Esophagus squamous epithelium (tissue), 5 donors: ENCODE data around the gene SCG3. TPM values are rescaled to one million over a fixed set of nuclear protein-coding genes. Genes with fewer than 3 reads are reported as not detected.

Experiments
- DNase-seq: peaks from one replicate; lab custom pipeline; 2025; lab: John Stamatoyannopoulos, UW
- H3K27ac ChIP-seq, 4 donors: fragments of 200-600 bp; sonication (generic); one replicate each; pipeline ENCODE4 v1.5.1; 2016 to 2019; ENCODE audit warnings: mild to moderate bottlenecking in 1 of 4
- H3K27me3 ChIP-seq, 4 donors: fragments of 200-600 bp; sonication (generic); 1 replicate in 3 of 4; 2 replicates in 1 of 4; pipeline versions ENCODE4 v1.5.1 to v1.6.0; 2017 to 2021; ENCODE audit warnings: antibody characterized with exemption in 1 of 4
- H3K36me3 ChIP-seq, 3 donors: fragments of 200-600 bp; sonication (generic); one replicate each; pipeline ENCODE4 v1.5.1; 2016 to 2019
- H3K4me1 ChIP-seq, 3 donors: fragments of 200-600 bp; sonication (generic); one replicate each; pipeline ENCODE4 v1.5.1; 2017 to 2019
- H3K4me3 ChIP-seq, 4 donors: fragments of 200-600 bp; sonication (generic); 1 replicate in 3 of 4; 2 replicates in 1 of 4; pipeline ENCODE4 v1.5.1; 2016 to 2019; ENCODE audit warnings: mild to moderate bottlenecking in 2 of 4, moderate library complexity in 1 of 4
- H3K9me3 ChIP-seq, 3 donors: fragments of 200-600 bp; sonication (generic); one replicate each; pipeline ENCODE4 v1.5.1; 2016 to 2019
- CTCF ChIP-seq, 6 experiments: fragments of 450-650 bp in 4 of 6; fragments of 200-600 bp in 2 of 6; sonication (generic) in 2 of 6; IDR thresholded peaks; one replicate each; pipeline ENCODE4 v1.5.1; 2016 to 2019; ENCODE audit warnings: antibody characterized with exemption in 6 of 6, mild to moderate bottlenecking in 4 of 6, moderate library complexity in 4 of 6
- POLR2A ChIP-seq, 4 donors: fragments of 450-650 bp; IDR thresholded peaks; one replicate each; pipeline ENCODE4 v1.6.1; 2017; ENCODE audit warnings: antibody characterized with exemption in 4 of 4, mild to moderate bottlenecking in 4 of 4, moderate library complexity in 3 of 4
- WGBS, 2 donors: methylation state at CpG; one replicate each; pipeline ENCODE4 v1.1.5; 2018; 5-methylcytosine and 5-hydroxymethylcytosine counted together
- intact Hi-C: fragments of 100-400 bp; cut with DNase I; formaldehyde crosslinking; loops from one replicate; pipeline ENCODE4 v1.15.0; 2022
- total RNA-seq, 4 donors: library from RNA; depleted of rRNA; stranded (reverse); fragments of >200 nt; gene quantifications; one replicate each; pipeline ENCODE4 v1.1.0, GENCODE V29; 2016
- donor health status: DM: yes; HTN: yes; CAD: no.

The SCG3 gene
- total RNA-seq, 4 donors from 2014 or later = 0.38 TPM; not detected in 3

GRCh38 chr15:51751697-51752683 is 70.7 kb downstream of the SCG3 start:
- intact Hi-C loops = no loop called here
- Histone ChIP-seq H3K4me3 (peak overlapping the region; percentile 55 to 89 (median 84)), H3K4me1 (peaks cover 0 to 28% (median 6%) of the 10 kb centered on the region in 3 donors), H3K36me3 (no peaks in the 10 kb centered on the region), H3K9me3 (no peaks in the 10 kb centered on the region), H3K27ac (peak overlapping the region; percentile 57 to 89 (median 78)), H3K27me3 (no peaks in the 10 kb centered on the region)
- DNase-seq = no peak
- TF ChIP-seq POLR2A (IDR thresholded peaks at IDR 0.05) = no peak
- 9 to 13% methylated on average over 13 to 18 of the region's 71 CpGs for WGBS, 2 donors

DNA sequence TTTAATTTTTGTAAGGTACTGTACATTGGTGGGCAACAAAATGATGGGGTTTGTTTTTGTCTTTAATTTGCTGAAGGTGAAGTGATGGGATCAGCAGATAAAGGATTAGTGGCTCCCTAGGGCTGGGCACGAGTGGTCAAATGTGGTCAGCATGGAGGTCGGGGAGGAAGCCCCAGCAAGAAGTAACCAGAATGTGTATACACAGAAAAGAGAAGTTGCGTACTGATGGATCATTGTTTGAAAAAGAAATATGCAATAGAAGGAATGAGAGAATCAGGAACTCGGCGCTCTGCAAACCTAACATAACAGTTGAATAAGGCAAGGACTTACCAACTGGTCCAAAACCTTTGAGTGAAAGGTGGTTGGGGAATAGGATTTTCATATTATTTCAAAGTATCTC is 71.6 kb downstream of the SCG3 start:
- Histone ChIP-seq H3K9me3 (no peaks in the 10 kb centered on the region), H3K36me3 (no peaks in the 10 kb centered on the region), H3K27me3 (no peaks in the 10 kb centered on the region), H3K4me1 (peaks cover 0 to 28% (median 6%) of the 10 kb centered on the region in 3 donors), H3K27ac (no peak overlapping the region), H3K4me3 (peak overlapping the region in 1 of 4 donors; percentile 89)
- no peak for DNase-seq
- TF ChIP-seq CTCF (IDR thresholded peaks at IDR 0.05) (no peak), POLR2A (IDR thresholded peaks at IDR 0.05) (no peak)
- 76 to 82% methylated on average over 5 of the region's 5 CpGs for WGBS, 2 donors
- intact Hi-C loops = no loop called here

- 50 to 70% methylated on average over 2 of the region's 2 CpGs for WGBS, 2 donors
- no peaks in the 10 kb centered on the region for H3K9me3 ChIP-seq
- no peak for DNase-seq
- no peaks in the 10 kb centered on the region for H3K36me3 ChIP-seq
- peaks cover 6 to 40% (median 7%) of the 10 kb centered on the region in 3 donors for H3K4me1 ChIP-seq
- no peak for TF ChIP-seq CTCF (IDR thresholded peaks at IDR 0.05)
- no peak for TF ChIP-seq POLR2A (IDR thresholded peaks at IDR 0.05)
- no peak overlapping the region for H3K4me3 ChIP-seq
- intact Hi-C loops = no loop called here
- H3K27me3 ChIP-seq = no peaks in the 10 kb centered on the region
- H3K27ac ChIP-seq = no peak overlapping the region
Measured at GRCh38 chr15:51754267-51754666, 73.0 kb downstream of the SCG3 start.

DNA sequence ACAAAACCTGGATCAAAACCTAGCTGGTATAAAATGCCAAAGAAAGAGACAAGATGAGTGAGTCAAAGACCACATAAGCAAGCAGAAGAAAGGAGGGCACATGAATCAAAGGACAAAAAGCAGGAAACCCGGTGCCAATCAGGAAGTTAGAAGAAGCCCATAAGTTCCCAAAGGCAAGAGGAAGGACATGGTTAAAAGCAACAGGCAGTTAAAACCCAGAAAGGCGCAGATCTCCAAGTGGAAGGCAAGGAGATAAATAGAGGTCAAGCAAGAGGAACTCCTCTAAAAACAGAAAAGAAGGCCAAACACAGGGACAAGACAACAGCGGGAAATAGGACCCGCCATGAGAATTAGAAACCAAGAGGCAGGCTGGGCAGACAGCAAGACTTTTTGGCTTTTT is 74.5 kb downstream of the SCG3 start:
- intact Hi-C loops = no loop called here
- no peak for DNase-seq
- 63 to 84% methylated on average over 4 of the region's 4 CpGs for WGBS, 2 donors
- no peak overlapping the region for H3K4me3 ChIP-seq
- no peak overlapping the region for H3K27ac ChIP-seq
- H3K9me3 ChIP-seq = no peaks in the 10 kb centered on the region
- no peak for TF ChIP-seq POLR2A (IDR thresholded peaks at IDR 0.05)
- H3K36me3 ChIP-seq = no peaks in the 10 kb centered on the region
- no peaks in the 10 kb centered on the region for H3K27me3 ChIP-seq
- peaks cover 4 to 37% (median 7%) of the 10 kb centered on the region in 3 donors for H3K4me1 ChIP-seq

DNA sequence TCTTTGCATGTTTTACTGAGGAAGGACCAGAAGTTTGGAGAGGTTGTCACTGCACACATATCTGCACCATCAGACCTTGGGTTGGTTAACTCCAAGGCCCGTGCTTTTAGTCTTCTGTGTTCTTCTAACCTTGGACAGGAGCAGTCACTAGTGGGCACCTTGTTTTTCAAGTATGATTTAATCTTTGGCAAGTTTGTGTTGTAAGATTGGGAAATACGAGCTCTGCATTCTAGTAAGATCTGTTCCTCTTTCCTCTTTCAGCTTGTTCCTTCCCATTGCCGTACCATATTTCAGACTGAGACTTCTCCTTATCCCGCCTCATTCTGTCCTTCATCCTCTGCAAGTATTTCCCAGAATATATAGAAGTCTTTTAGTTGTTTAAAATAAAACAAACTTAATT is 75.2 kb downstream of the SCG3 start:
- Histone ChIP-seq H3K27me3 (no peaks in the 10 kb centered on the region), H3K9me3 (no peaks in the 10 kb centered on the region), H3K27ac (no peak overlapping the region), H3K4me3 (no peak overlapping the region), H3K36me3 (no peaks in the 10 kb centered on the region), H3K4me1 (peaks cover 0 to 32% (median 10%) of the 10 kb centered on the region in 3 donors)
- no peak for DNase-seq
- TF ChIP-seq POLR2A (IDR thresholded peaks at IDR 0.05) = no peak
- TF ChIP-seq CTCF (IDR thresholded peaks at IDR 0.05) = no peak
- 76 to 80% methylated on average over 4 of the region's 4 CpGs for WGBS, 2 donors
- intact Hi-C loops = no loop called here

- TF ChIP-seq CTCF (IDR thresholded peaks at IDR 0.05) (no peak), POLR2A (IDR thresholded peaks at IDR 0.05) (no peak)
- no peaks in the 10 kb centered on the region for H3K36me3 ChIP-seq
- WGBS, 2 donors = 92 to 94% methylated on average over 2 of the region's 2 CpGs
- DNase-seq = no peak
- no peak overlapping the region for H3K4me3 ChIP-seq
- intact Hi-C loops = no loop called here
- H3K27ac ChIP-seq = no peak overlapping the region
- H3K27me3 ChIP-seq = no peaks in the 10 kb centered on the region
- H3K9me3 ChIP-seq = no peaks in the 10 kb centered on the region
- peaks cover 0 to 26% (median 10%) of the 10 kb centered on the region in 3 donors for H3K4me1 ChIP-seq
Measured at GRCh38 chr15:51757450-51757849, 76.1 kb downstream of the SCG3 start.
